Tibial artery (tissue), 4 donors: Measurements from ENCODE around the gene KLHL18.
A peak's percentile ranks its signal among the peaks of the same experiment; 100 is the strongest.

ENCODE experiments used
- DNase-seq, 2 donors: peaks; one replicate each; pipeline ENCODE4 v3.0.0-alpha.2; 2019
- H3K27ac ChIP-seq, 2 donors: fragments of 200-600 bp; sonication (generic) in 1 of 2; 1 replicate in 1 of 2; 2 replicates in 1 of 2; pipeline ENCODE4 v1.5.1; 2018 to 2019; ENCODE audit warnings: mild to moderate bottlenecking in 1 of 2
- H3K27me3 ChIP-seq, 2 donors: fragments of 200-600 bp; sonication (generic) in 1 of 2; one replicate each; pipeline versions ENCODE4 v1.5.1 to v1.6.0; 2016 to 2019
- H3K36me3 ChIP-seq, 3 donors: fragments of 200-600 bp; sonication (generic) in 2 of 3; one replicate each; pipeline ENCODE4 v1.5.1; 2016 to 2019; ENCODE audit warnings: mild to moderate bottlenecking in 2 of 3
- H3K4me1 ChIP-seq, 4 donors: fragments of 200-600 bp; sonication (generic) in 2 of 4; 1 replicate in 3 of 4; 2 replicates in 1 of 4; pipeline ENCODE4 v1.5.1; 2016 to 2019
- H3K4me3 ChIP-seq, 2 donors: fragments of 200-600 bp; sonication (generic) in 1 of 2; 1 replicate in 1 of 2; 2 replicates in 1 of 2; pipeline ENCODE4 v1.5.1; 2018 to 2019; ENCODE audit warnings: mild to moderate bottlenecking in 2 of 2
- H3K9me3 ChIP-seq, 3 donors: fragments of 200-600 bp; sonication (generic) in 1 of 3; one replicate each; pipeline ENCODE4 v1.5.1; 2016 to 2019
- CTCF ChIP-seq, 2 experiments: fragments of 200-600 bp in 1 of 2; fragments of 450-650 bp in 1 of 2; IDR thresholded peaks; one replicate each; pipeline ENCODE4 v1.5.1; 2017 to 2019; ENCODE audit warnings: antibody characterized with exemption in 2 of 2, mild to moderate bottlenecking in 1 of 2, moderate library complexity in 1 of 2
- intact Hi-C: fragments of 100-400 bp; cut with DNase I; formaldehyde crosslinking; loops from one replicate; pipeline ENCODE4 v1.15.0; 2023; ENCODE audit warnings: low total_unique reads

The KLHL18 gene

GRCh38 chr3:47379411-47379899, 96.7 kb downstream of the KLHL18 start:
- no peak for TF ChIP-seq CTCF (IDR thresholded peaks at IDR 0.05)
- H3K9me3 ChIP-seq: no peaks in the 10 kb centered on the region
- DNase-seq: no peak
- H3K27ac ChIP-seq: peak overlapping the region in 1 of 2 donors; percentile 100
- intact Hi-C loops: no loop called here
- H3K36me3 ChIP-seq: no peaks in the 10 kb centered on the region
- no peaks in the 10 kb centered on the region for H3K27me3 ChIP-seq
- H3K4me1 ChIP-seq: peaks cover 0 to 39% (median 25%) of the 10 kb centered on the region in 4 donors
- peak overlapping the region; percentile 94 to 100 for H3K4me3 ChIP-seq

GRCh38 chr3:47380026-47380600, 97.4 kb downstream of the KLHL18 start:
- Histone ChIP-seq H3K4me1 (peaks cover 0 to 39% (median 26%) of the 10 kb centered on the region in 4 donors), H3K36me3 (peaks cover 0 to 3% (median 0%) of the 10 kb centered on the region in 3 donors), H3K27ac (peak overlapping the region; percentile 98 to 100), H3K27me3 (no peaks in the 10 kb centered on the region), H3K9me3 (no peaks in the 10 kb centered on the region), H3K4me3 (peak overlapping the region; percentile 94 to 100)
- TF ChIP-seq CTCF (IDR thresholded peaks at IDR 0.05): no peak
- intact Hi-C loops: no loop called here
- no peak for DNase-seq

GRCh38 chr3:47380601-47381316, 98.0 kb downstream of the KLHL18 start, which contains the start of gene PTPN23:
PTPN23 (plus strand) TSS chr3:47381021; CDS start chr3:47381097, 76 bp downstream.
- Histone ChIP-seq H3K4me3 (peak within 1 kb of the TSS; percentile 94 to 100), H3K27me3 (no peaks in the 10 kb centered on the region), H3K9me3 (no peaks in the 10 kb centered on the region), H3K4me1 (peaks cover 0 to 41% (median 28%) of the 10 kb centered on the region in 4 donors), H3K27ac (peak within 1 kb of the TSS; percentile 98 to 100), H3K36me3 (peaks cover 0 to 4% (median 0%) of the 10 kb centered on the region in 3 donors)
- DNase-seq: peak; percentile 98 to 100
- intact Hi-C loops: no loop called here
- peak in 1 of 2 experiments; percentile 10 for TF ChIP-seq CTCF (IDR thresholded peaks at IDR 0.05)

GRCh38 chr3:47381317-47382157, 98.8 kb downstream of the KLHL18 start:
- H3K36me3 ChIP-seq: peaks cover 0 to 4% (median 0%) of the 10 kb centered on the region in 3 donors
- peaks cover 0 to 48% (median 28%) of the 10 kb centered on the region in 4 donors for H3K4me1 ChIP-seq
- peak; percentile 88 to 95 for DNase-seq
- peak overlapping the region; percentile 98 to 100 for H3K27ac ChIP-seq
- intact Hi-C loops: no loop called here
- H3K4me3 ChIP-seq: peak overlapping the region; percentile 94 to 100
- no peaks in the 10 kb centered on the region for H3K9me3 ChIP-seq
- TF ChIP-seq CTCF (IDR thresholded peaks at IDR 0.05): no peak
- H3K27me3 ChIP-seq: no peaks in the 10 kb centered on the region

GRCh38 chr3:47384425-47384824, 101.7 kb downstream of the KLHL18 start:
- no peaks in the 10 kb centered on the region for H3K27me3 ChIP-seq
- intact Hi-C loops: no loop called here
- no peak for TF ChIP-seq CTCF (IDR thresholded peaks at IDR 0.05)
- DNase-seq: no peak
- peaks cover 5 to 14% (median 8%) of the 10 kb centered on the region in 3 donors for H3K36me3 ChIP-seq
- H3K27ac ChIP-seq: no peak overlapping the region
- H3K4me1 ChIP-seq: peaks cover 0 to 47% (median 24%) of the 10 kb centered on the region in 4 donors
- H3K9me3 ChIP-seq: no peaks in the 10 kb centered on the region
- no peak overlapping the region for H3K4me3 ChIP-seq
